Ishikawa (cell line): ENCODE data around the gene ZBTB20.

Source experiments
- CEBPB ChIP-seq: IDR thresholded peaks from 2 replicates; pipeline ENCODE4 v1.6.1; 2012
- CREB1 ChIP-seq: IDR thresholded peaks from 2 replicates; pipeline ENCODE4 v1.6.1; 2012; ENCODE audit warnings: low read depth
- EGR1 ChIP-seq: IDR thresholded peaks from 2 replicates; pipeline ENCODE4 v1.6.1; 2012
- EP300 ChIP-seq: IDR thresholded peaks from 2 replicates; pipeline ENCODE4 v1.6.1; 2012; ENCODE audit warnings: borderline replicate concordance
- FOXM1 ChIP-seq: IDR thresholded peaks from 2 replicates; pipeline ENCODE4 v1.6.1; 2012; ENCODE audit warnings: low read depth, borderline replicate concordance
- NFIC ChIP-seq: IDR thresholded peaks from 2 replicates; pipeline ENCODE4 v1.6.1; 2012
- RAD21 ChIP-seq: IDR thresholded peaks from 2 replicates; pipeline ENCODE4 v1.6.1; 2012; ENCODE audit warnings: low read depth
- TAF1 ChIP-seq: IDR thresholded peaks from 2 replicates; pipeline ENCODE4 v1.6.1; 2012; ENCODE audit warnings: low read depth, mild to moderate bottlenecking
- TCF12 ChIP-seq: IDR thresholded peaks from 2 replicates; pipeline ENCODE4 v1.6.1; 2012; ENCODE audit warnings: low read depth
- TEAD4 ChIP-seq: IDR thresholded peaks from 2 replicates; pipeline ENCODE4 v1.6.1; 2012
- YY1 ChIP-seq: IDR thresholded peaks from 2 replicates; pipeline ENCODE4 v1.6.1; 2012; ENCODE audit warnings: low read depth
- ZBTB7A ChIP-seq: IDR thresholded peaks from 2 replicates; pipeline ENCODE4 v1.6.1; 2012; ENCODE audit warnings: low read depth
- TF ChIP-seq, protein P1 (sequence below): IDR thresholded peaks from 2 replicates; pipeline ENCODE4 v1.6.1; 2012; ENCODE audit warnings: low read depth, mild to moderate bottlenecking
- TF ChIP-seq, protein P2 (sequence below): IDR thresholded peaks from 2 replicates; pipeline ENCODE4 v1.6.1; 2012
- TF ChIP-seq, protein P3 (sequence below): IDR thresholded peaks from 2 replicates; pipeline ENCODE4 v1.6.1; 2012

Gene ZBTB20

GRCh38 chr3:114691871-114692270 lies 455.2 kb downstream of the ZBTB20 start:
- TF ChIP-seq TCF12 (no peak), EP300 (no peak), YY1 (no peak), FOXM1 (no peak), NFIC (no peak), RAD21 (no peak), EGR1 (no peak), TAF1 (no peak), ZBTB7A (no peak), CEBPB (no peak), TEAD4 (no peak), CREB1 (no peak)
- TF ChIP-seq, protein P1, sequence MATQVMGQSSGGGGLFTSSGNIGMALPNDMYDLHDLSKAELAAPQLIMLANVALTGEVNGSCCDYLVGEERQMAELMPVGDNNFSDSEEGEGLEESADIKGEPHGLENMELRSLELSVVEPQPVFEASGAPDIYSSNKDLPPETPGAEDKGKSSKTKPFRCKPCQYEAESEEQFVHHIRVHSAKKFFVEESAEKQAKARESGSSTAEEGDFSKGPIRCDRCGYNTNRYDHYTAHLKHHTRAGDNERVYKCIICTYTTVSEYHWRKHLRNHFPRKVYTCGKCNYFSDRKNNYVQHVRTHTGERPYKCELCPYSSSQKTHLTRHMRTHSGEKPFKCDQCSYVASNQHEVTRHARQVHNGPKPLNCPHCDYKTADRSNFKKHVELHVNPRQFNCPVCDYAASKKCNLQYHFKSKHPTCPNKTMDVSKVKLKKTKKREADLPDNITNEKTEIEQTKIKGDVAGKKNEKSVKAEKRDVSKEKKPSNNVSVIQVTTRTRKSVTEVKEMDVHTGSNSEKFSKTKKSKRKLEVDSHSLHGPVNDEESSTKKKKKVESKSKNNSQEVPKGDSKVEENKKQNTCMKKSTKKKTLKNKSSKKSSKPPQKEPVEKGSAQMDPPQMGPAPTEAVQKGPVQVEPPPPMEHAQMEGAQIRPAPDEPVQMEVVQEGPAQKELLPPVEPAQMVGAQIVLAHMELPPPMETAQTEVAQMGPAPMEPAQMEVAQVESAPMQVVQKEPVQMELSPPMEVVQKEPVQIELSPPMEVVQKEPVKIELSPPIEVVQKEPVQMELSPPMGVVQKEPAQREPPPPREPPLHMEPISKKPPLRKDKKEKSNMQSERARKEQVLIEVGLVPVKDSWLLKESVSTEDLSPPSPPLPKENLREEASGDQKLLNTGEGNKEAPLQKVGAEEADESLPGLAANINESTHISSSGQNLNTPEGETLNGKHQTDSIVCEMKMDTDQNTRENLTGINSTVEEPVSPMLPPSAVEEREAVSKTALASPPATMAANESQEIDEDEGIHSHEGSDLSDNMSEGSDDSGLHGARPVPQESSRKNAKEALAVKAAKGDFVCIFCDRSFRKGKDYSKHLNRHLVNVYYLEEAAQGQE = no peak
- TF ChIP-seq, protein P2, sequence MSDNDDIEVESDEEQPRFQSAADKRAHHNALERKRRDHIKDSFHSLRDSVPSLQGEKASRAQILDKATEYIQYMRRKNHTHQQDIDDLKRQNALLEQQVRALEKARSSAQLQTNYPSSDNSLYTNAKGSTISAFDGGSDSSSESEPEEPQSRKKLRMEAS = no peak
- TF ChIP-seq, protein P3, sequence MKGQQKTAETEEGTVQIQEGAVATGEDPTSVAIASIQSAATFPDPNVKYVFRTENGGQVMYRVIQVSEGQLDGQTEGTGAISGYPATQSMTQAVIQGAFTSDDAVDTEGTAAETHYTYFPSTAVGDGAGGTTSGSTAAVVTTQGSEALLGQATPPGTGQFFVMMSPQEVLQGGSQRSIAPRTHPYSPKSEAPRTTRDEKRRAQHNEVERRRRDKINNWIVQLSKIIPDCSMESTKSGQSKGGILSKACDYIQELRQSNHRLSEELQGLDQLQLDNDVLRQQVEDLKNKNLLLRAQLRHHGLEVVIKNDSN = no peak

DNA sequence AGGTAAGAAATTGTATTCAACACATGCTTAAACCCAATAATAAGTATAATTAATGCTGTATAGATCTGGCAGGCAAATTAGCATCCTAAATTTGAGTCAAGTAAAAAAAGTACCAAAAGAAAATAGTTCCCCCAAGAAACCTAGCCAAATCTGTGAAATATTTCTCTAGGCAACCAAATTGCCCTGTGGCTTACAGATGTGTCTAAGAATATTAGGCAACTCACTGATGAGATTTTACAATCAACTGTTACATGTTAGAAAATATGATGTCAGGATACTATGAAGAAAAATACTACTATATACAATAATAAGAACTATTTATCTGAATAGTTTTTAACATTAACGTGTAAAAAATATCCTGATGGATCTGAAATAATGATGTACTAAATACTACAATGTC lies 456.2 kb downstream of the ZBTB20 start:
- TF ChIP-seq RAD21 (no peak), TEAD4 (no peak), FOXM1 (no peak), ZBTB7A (no peak), EP300 (no peak), TAF1 (no peak), EGR1 (no peak), YY1 (no peak), NFIC (no peak), CEBPB (no peak)
- TF ChIP-seq, protein P2 = no peak

GRCh38 chr3:114687151-114687550 lies 459.9 kb downstream of the ZBTB20 start:
- TF ChIP-seq FOXM1 (no peak), ZBTB7A (no peak), RAD21 (no peak)
- TF ChIP-seq, protein P1 = no peak
- TF ChIP-seq, protein P3 = no peak

DNA sequence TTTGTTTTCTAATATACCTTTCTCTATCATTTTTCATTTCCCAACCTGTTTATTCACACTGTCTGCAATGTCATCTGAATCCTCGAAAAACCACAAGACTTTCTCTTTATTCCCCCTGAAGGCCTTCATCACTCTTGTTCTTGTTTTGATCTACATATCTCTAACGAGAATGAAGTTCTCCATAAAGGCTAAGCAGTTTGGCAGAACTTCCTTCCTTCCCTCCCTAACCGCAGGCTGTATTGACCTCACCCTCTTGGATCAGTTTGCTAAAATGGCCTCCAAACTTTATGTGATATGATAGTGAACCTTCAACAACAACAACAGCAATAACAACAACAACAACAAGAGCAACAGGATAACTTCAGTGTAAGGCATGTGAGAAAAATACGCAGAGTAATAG lies 460.5 kb downstream of the ZBTB20 start:
- TF ChIP-seq TCF12 (no peak), ZBTB7A (no peak), RAD21 (no peak), TAF1 (no peak), CREB1 (no peak), NFIC (no peak), EGR1 (no peak), TEAD4 (no peak), FOXM1 (no peak), EP300 (no peak), YY1 (no peak), CEBPB (no peak)
- TF ChIP-seq, protein P3 = no peak
- TF ChIP-seq, protein P2 = no peak
- TF ChIP-seq, protein P1 = no peak
